Measurements from ENCODE around the gene MLIP. TPM values are rescaled to one million over a fixed set of nuclear protein-coding genes. Genes with fewer than 3 reads are reported as not detected.

Gene MLIP
- total RNA-seq, 1 experiment from 2014 or later, result 0.59 TPM

DNA sequence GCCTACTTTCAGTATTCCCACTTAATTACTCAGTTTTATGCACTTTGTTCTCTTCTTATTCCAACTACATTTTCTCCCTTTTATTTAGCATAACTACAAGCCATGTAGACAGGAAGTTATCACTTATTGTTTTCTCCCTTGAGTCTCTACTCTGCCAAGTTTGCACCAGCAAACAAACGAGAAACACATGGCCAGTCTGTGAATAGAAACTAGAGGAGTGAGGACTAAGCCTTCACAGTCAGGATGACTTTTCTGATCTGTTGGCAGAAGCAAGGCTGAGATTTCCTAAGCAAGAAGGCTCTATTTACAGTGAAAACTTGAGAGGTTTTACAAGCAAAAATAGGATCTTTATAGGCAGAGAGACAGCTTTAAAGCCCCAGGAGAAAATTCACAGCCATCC, 127.2 kb downstream of the MLIP start (continued):
- TF ChIP-seq, protein P1, sequence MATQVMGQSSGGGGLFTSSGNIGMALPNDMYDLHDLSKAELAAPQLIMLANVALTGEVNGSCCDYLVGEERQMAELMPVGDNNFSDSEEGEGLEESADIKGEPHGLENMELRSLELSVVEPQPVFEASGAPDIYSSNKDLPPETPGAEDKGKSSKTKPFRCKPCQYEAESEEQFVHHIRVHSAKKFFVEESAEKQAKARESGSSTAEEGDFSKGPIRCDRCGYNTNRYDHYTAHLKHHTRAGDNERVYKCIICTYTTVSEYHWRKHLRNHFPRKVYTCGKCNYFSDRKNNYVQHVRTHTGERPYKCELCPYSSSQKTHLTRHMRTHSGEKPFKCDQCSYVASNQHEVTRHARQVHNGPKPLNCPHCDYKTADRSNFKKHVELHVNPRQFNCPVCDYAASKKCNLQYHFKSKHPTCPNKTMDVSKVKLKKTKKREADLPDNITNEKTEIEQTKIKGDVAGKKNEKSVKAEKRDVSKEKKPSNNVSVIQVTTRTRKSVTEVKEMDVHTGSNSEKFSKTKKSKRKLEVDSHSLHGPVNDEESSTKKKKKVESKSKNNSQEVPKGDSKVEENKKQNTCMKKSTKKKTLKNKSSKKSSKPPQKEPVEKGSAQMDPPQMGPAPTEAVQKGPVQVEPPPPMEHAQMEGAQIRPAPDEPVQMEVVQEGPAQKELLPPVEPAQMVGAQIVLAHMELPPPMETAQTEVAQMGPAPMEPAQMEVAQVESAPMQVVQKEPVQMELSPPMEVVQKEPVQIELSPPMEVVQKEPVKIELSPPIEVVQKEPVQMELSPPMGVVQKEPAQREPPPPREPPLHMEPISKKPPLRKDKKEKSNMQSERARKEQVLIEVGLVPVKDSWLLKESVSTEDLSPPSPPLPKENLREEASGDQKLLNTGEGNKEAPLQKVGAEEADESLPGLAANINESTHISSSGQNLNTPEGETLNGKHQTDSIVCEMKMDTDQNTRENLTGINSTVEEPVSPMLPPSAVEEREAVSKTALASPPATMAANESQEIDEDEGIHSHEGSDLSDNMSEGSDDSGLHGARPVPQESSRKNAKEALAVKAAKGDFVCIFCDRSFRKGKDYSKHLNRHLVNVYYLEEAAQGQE (IDR thresholded peaks at IDR 0.05; ENCODE audit: low read depth), result no peak
- TF ChIP-seq RAD21 (IDR thresholded peaks at IDR 0.05; ENCODE audit: low read depth) (no peak), ZFX (IDR thresholded peaks at IDR 0.05) (no peak), EZH2 (IDR thresholded peaks at IDR 0.05) (no peak), POLR2A (IDR thresholded peaks at IDR 0.05; ENCODE audit: borderline replicate concordance, extremely low read depth, insufficient read depth, insufficient read length) (no peak)
- TF ChIP-seq, protein P2, sequence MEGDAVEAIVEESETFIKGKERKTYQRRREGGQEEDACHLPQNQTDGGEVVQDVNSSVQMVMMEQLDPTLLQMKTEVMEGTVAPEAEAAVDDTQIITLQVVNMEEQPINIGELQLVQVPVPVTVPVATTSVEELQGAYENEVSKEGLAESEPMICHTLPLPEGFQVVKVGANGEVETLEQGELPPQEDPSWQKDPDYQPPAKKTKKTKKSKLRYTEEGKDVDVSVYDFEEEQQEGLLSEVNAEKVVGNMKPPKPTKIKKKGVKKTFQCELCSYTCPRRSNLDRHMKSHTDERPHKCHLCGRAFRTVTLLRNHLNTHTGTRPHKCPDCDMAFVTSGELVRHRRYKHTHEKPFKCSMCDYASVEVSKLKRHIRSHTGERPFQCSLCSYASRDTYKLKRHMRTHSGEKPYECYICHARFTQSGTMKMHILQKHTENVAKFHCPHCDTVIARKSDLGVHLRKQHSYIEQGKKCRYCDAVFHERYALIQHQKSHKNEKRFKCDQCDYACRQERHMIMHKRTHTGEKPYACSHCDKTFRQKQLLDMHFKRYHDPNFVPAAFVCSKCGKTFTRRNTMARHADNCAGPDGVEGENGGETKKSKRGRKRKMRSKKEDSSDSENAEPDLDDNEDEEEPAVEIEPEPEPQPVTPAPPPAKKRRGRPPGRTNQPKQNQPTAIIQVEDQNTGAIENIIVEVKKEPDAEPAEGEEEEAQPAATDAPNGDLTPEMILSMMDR (IDR thresholded peaks at IDR 0.05 in 2 of 3, conservative IDR thresholded peaks at IDR 0.05 in 1 of 3; ENCODE audit: borderline replicate concordance in 1 of 3, insufficient read depth in 1 of 3, low read depth in 2 of 3, low read length in 2 of 3), result no peak

- BruUV-seq (replicated peaks), result no TSS peak
- no peak for ATAC-seq
- H3K9me3 ChIP-seq (ENCODE audit: control insufficient read depth in 1 of 2, insufficient read depth in 1 of 2, low read depth in 1 of 2, low read length in 2 of 2), result no peaks in the 10 kb centered on the region
- no peak overlapping the region for H3K4me3 ChIP-seq (replicated peaks in 1 of 2; ENCODE audit: low read depth in 1 of 2, low read length in 2 of 2)
- no peak for DNase-seq (ENCODE audit: low read depth, low spot score)
- H3K27me3 ChIP-seq (ENCODE audit: insufficient read depth, low read length), result no peaks in the 10 kb centered on the region
- CTCF ChIA-PET, result interaction anchor here (0.8 to 1.2 kb wide), 5 partner anchors 7 to 261 kb away, joined by 3 to 9 read pairs (median 3); no protein-coding TSS in a partner anchor
- no peaks in the 10 kb centered on the region for H3K79me2 ChIP-seq (ENCODE audit: insufficient read depth, low read length)
- H3K9ac ChIP-seq (ENCODE audit: low read length), result no peak overlapping the region
- no peaks in the 10 kb centered on the region for H3K36me3 ChIP-seq (ENCODE audit: control insufficient read depth in 1 of 2, insufficient read depth in 2 of 2, low read length in 2 of 2)
- no peaks in the 10 kb centered on the region for H4K20me1 ChIP-seq (ENCODE audit: insufficient read depth)
- RAD21 ChIA-PET (ENCODE audit: low non-redundant PET in 1 of 2, low total read pairs in 2 of 2, uncharacterized antibody in 2 of 2, unreplicated experiment in 2 of 2), result interaction anchor here in 1 of 2 experiments (2.3 kb wide), 1 partner anchor 257 kb away, joined by 6 read pairs; no protein-coding TSS in a partner anchor
- no peaks in the 10 kb centered on the region for H3K4me1 ChIP-seq (ENCODE audit: control insufficient read depth in 1 of 2, insufficient read depth in 2 of 2, low read length in 2 of 2)
- intact Hi-C loops (cut with micrococcal nuclease), result loop anchor here (10.0 kb wide), 1 partner anchor 821 kb away; no protein-coding TSS in a partner anchor
- no peak overlapping the region for H3K4me2 ChIP-seq (ENCODE audit: low read length)
- POLR2A ChIA-PET, result no interaction called here
- peak overlapping the region; percentile 16 for H2AFZ ChIP-seq (ENCODE audit: low read depth, low read length, poor library complexity, severe bottlenecking)
- no peaks in the 10 kb centered on the region for H3K9me2 ChIP-seq (ENCODE audit: insufficient read depth)
- H3K27ac ChIP-seq (ENCODE audit: low read depth, low read length), result no peak overlapping the region
- TF ChIP-seq, protein P1 (IDR thresholded peaks at IDR 0.05; ENCODE audit: low read depth), result no peak
- no peak for TF ChIP-seq RAD21 (IDR thresholded peaks at IDR 0.05; ENCODE audit: low read depth)
- no peak for TF ChIP-seq ZBTB33 (IDR thresholded peaks at IDR 0.05; ENCODE audit: extremely low read depth, insufficient replicate concordance, low read length)
- no peak for TF ChIP-seq POLR2AphosphoS5 (IDR thresholded peaks at IDR 0.05; ENCODE audit: low read depth, low read length)
- TF ChIP-seq EZH2phosphoT487 (IDR thresholded peaks at IDR 0.05; ENCODE audit: borderline replicate concordance), result no peak
- TF ChIP-seq ZFX (IDR thresholded peaks at IDR 0.05), result no peak
- TF ChIP-seq, protein P3, sequence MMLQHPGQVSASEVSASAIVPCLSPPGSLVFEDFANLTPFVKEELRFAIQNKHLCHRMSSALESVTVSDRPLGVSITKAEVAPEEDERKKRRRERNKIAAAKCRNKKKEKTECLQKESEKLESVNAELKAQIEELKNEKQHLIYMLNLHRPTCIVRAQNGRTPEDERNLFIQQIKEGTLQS (IDR thresholded peaks at IDR 0.05), result no peak
- TF ChIP-seq FOSL1 (IDR thresholded peaks at IDR 0.05; ENCODE audit: low read depth), result no peak
- TF ChIP-seq MAX (IDR thresholded peaks at IDR 0.05), result no peak
These were observed 132.5 kb downstream of the MLIP start for GRCh38 chr6:54243699-54244098.

All from HCT116 (cell line).